Measurements from ENCODE around the gene CFAP410.

The CFAP410 gene

GRCh38 chr21:44338971-44339910 is at the start of gene CFAP410:
CFAP410 (minus strand) TSS chr21:44339390; CDS start chr21:44339194, 196 bp downstream.
- peak; percentile 95 for DNase-seq

GRCh38 chr21:44384968-44385367 is 45.8 kb upstream of the CFAP410 start:
- no peak for DNase-seq

GRCh38 chr21:44383216-44383615 is 44.0 kb upstream of the CFAP410 start:
- no peak for DNase-seq

- no peak for DNase-seq
Observed at GRCh38 chr21:44382536-44382935, 43.3 kb upstream of the CFAP410 start.

GRCh38 chr21:44381874-44382273 is 42.7 kb upstream of the CFAP410 start:
- DNase-seq, result no peak

GRCh38 chr21:44380876-44381275 is 41.7 kb upstream of the CFAP410 start:
- DNase-seq, result no peak

GRCh38 chr21:44379991-44380865 is 41.0 kb upstream of the CFAP410 start:
- no peak for DNase-seq

- DNase-seq, result no peak
Observed at GRCh38 chr21:44379515-44379848, 40.3 kb upstream of the CFAP410 start.

- no peak for DNase-seq
Observed at GRCh38 chr21:44378646-44379514, 39.7 kb upstream of the CFAP410 start.

GRCh38 chr21:44377922-44378645 is 38.9 kb upstream of the CFAP410 start:
- no peak for DNase-seq

- DNase-seq, result no peak
Observed at GRCh38 chr21:44377201-44377921, 38.2 kb upstream of the CFAP410 start.

- no peak for DNase-seq
Observed at GRCh38 chr21:44376606-44377005, 37.4 kb upstream of the CFAP410 start.

GRCh38 chr21:44375761-44376241 is 36.6 kb upstream of the CFAP410 start:
- no peak for DNase-seq

GRCh38 chr21:44375281-44375651 is 36.1 kb upstream of the CFAP410 start:
- DNase-seq, result no peak

GRCh38 chr21:44374601-44375280 is 35.6 kb upstream of the CFAP410 start:
- DNase-seq, result no peak

- no peak for DNase-seq
Observed at GRCh38 chr21:44372616-44373015, 33.4 kb upstream of the CFAP410 start.

GRCh38 chr21:44371596-44371995 is 32.4 kb upstream of the CFAP410 start:
- no peak for DNase-seq

GRCh38 chr21:44370786-44371410 is 31.7 kb upstream of the CFAP410 start:
- no peak for DNase-seq

- no peak for DNase-seq
Observed at GRCh38 chr21:44370027-44370735, 31.0 kb upstream of the CFAP410 start.
